ENCODE results near the gene SPOCK1.
"Not testable (repeated sequence)": the region's sequence is repeated elsewhere in the genome, so short reads cannot be mapped to it uniquely, and the experiment has no call there.

Gene SPOCK1

GRCh38 chr5:137393196-137393993 is 105.7 kb downstream of the SPOCK1 start:
- no peak for DNase-seq

- no peak for DNase-seq
These were observed 106.9 kb downstream of the SPOCK1 start for GRCh38 chr5:137392261-137392660.

GRCh38 chr5:137391044-137391443 is 108.1 kb downstream of the SPOCK1 start:
- DNase-seq: not testable (repeated sequence)

- no peak for DNase-seq
These were observed 110.1 kb downstream of the SPOCK1 start for GRCh38 chr5:137389042-137389441.

GRCh38 chr5:137385064-137385463 is 114.1 kb downstream of the SPOCK1 start:
- no peak for DNase-seq

GRCh38 chr5:137383909-137384308 is 115.2 kb downstream of the SPOCK1 start:
- DNase-seq: no peak

GRCh38 chr5:137381555-137381954 is 117.6 kb downstream of the SPOCK1 start:
- DNase-seq: no peak

- DNase-seq: no peak
These were observed 119.4 kb downstream of the SPOCK1 start for GRCh38 chr5:137379555-137380286.

GRCh38 chr5:137375741-137376526 is 123.2 kb downstream of the SPOCK1 start:
- DNase-seq: no peak

GRCh38 chr5:137374110-137374714 is 124.9 kb downstream of the SPOCK1 start:
- DNase-seq: no peak

GRCh38 chr5:137372773-137373160 is 126.4 kb downstream of the SPOCK1 start:
- DNase-seq: no peak

- no peak for DNase-seq
These were observed 126.9 kb downstream of the SPOCK1 start for GRCh38 chr5:137372016-137372772.

GRCh38 chr5:137370096-137371071 is 128.7 kb downstream of the SPOCK1 start:
- no peak for DNase-seq

- DNase-seq: no peak
These were observed 130.5 kb downstream of the SPOCK1 start for GRCh38 chr5:137368651-137369050.

GRCh38 chr5:137367951-137368350 is 131.2 kb downstream of the SPOCK1 start:
- no peak for DNase-seq

GRCh38 chr5:137366526-137366925 is 132.6 kb downstream of the SPOCK1 start:
- DNase-seq: no peak

- no peak for DNase-seq
These were observed 133.8 kb downstream of the SPOCK1 start for GRCh38 chr5:137365126-137365865.

- no peak for DNase-seq
These were observed 137.8 kb downstream of the SPOCK1 start for GRCh38 chr5:137361280-137361679.

GRCh38 chr5:137360607-137361006 is 138.5 kb downstream of the SPOCK1 start:
- no peak for DNase-seq

GRCh38 chr5:137359941-137360340 is 139.2 kb downstream of the SPOCK1 start:
- no peak for DNase-seq

All from stimulated activated CD4-positive, alpha-beta T cell treated with anti-CD3 and anti-CD28 coated beads, Interleukin-2, amount 100 ng/mL, for 48 hours (primary cell).